CD4-positive, alpha-beta T cell treated with Interleukin-6 at 100 ng/mL for 8 hours (primary cell): ENCODE results near the gene PLA2G6.
"Not testable (repeated sequence)": the region's sequence is repeated elsewhere in the genome, so short reads cannot be mapped to it uniquely, and the experiment has no call there.

Source experiments
- DNase-seq: peaks from one replicate; pipeline ENCODE4 v3.0.0-alpha.2; 2020; ENCODE audit warnings: mixed read lengths, low spot score

Gene PLA2G6

DNA sequence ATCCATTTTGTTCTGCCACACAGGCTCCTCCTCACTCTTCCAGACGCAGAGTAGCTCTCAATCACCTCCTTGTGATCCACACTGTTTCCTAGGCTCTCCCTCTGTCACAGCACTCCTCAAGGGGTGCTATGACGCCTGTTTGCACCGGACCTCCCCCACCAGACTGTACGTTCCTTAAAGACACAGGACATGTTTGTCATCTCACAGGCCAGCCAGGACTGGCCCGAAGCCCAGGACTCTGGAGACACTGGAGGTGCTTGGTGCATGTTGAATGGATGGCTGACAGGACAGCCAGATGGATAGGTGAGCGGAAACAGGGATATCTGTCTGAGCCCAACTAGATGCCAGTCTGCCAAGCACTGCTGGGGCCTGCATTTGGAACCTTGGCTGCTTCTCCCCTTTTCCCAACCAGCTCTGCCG is 13.6 kb downstream of the PLA2G6 start:
- no peak for DNase-seq

DNA sequence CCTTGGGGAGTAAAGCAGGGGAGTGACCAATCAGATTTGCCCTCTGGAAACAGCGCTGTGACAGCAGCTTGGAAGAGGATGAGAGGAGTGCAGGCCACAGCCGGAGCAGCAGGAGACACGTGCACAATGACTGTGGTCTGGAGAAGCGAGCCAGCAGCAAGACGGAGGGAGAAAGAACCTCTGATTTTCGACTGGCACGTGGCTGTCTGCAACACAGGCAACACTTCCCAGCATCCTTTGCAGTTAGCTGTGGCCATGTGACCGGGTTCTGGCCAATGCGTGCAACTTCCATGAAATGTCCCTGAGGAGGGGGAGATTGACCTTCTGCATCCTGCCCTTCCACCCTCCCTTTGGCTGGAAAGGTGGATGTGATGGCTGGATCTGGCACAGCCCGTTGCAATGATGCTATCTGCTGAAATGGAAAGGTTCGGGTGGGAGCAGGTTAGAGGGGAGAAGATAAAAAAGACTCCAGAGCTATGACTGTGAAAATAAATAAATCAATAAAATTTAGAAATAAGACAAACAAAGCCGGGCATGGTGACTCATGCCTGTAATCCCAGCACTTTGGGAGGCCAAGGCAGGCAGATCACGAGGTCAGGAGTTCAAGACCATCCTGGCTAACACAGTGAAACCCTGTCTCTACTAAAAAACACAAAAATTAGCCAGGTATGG is 15.6 kb downstream of the PLA2G6 start:
- no peak for DNase-seq

DNA sequence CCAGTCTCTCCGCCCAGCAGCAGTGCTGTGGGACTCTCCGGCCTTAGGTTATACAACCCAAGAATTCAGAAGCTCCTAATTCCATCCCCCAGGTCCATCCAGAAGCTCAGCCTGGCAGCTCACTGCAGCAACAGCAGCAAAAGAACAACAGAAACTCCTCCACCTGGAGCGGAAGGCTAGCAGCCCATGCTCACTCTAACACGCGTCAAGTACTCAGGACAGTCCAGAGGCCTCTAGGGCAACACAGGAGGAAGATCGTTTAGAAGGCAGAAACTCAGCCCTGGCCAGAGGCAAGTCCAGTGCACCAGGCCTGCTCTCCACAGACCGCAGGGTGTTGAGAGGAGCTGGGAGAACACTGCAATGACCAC is 17.1 kb downstream of the PLA2G6 start:
- DNase-seq: no peak

DNA sequence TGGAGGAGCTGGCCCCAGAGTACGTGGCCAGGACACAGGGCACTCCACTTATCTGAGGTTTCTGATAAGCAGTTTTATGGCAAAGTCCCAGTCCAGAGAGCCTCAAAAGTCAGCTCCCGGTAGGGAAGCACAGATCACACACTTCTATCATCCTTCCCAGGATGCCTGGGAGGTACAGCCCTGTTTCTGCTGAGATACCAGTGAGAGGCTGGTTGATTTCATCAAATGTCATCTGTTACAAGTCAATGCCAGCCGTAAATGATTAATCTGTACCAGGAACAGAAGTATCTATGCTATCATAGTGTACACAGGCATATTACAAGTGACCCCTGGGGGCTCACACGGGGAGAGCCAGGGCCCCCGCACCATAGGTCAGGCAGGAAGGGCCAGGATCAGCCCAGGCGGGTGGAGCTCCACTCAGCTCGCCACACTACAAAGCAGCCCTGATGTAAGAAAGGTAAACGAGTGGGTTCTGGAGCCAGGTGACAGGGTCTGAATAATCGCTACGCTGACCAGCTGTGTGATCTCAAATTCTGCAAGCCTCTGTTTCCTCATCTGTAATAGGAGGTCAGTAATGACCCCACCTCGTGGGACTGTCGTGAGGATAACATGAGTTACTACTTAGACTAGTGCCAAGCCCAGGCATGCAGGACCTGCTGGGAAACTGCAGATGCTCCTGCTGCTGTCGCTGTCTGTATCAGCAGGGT is 17.6 kb downstream of the PLA2G6 start:
- no peak for DNase-seq

DNA sequence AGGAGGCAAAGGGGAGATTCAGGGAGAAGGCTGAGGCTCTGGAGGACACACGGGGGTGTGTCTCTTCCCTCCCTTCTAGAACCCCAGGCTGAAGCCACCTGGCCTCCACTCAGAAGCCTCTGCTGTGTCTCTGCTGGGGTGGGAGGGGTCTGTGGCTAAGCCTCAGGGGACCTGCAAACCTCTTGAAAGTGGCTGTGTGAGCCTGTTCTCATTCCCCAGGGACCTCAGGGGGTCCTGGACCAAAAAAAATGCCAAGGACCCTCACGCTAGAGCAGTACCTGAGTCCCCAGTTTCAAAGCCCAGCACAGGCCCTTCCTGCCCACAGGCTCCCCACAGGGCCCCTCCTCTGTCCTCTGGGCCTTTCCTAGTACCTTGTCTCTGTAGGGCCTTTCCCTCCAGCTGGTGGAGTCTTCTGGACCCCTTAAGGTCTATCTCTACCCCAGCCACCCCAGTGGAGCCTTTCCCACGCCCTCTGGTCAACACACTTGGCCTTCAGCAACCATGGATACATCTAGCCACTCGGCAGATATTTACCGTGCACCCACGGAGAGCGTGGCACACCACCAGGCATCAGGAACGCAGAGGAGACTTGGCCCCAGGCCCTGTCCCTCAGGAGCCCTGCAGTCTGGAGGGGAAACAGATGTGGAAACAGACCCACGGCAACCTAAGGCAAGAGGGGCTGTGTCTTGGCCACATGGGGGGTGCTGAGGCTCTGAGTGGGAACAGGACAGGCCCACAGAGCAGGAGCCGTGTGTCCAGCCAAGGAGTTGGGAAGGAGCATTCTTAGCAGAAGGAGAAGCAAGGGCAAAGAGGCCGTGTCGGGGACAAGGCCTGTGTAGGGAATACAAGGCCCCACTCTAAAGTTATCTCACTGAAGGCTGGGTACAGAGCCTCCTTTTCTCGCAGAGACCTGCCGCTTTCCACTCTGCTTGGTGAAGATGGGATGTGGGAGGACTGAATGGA is 18.5 kb downstream of the PLA2G6 start:
- no peak for DNase-seq

DNA sequence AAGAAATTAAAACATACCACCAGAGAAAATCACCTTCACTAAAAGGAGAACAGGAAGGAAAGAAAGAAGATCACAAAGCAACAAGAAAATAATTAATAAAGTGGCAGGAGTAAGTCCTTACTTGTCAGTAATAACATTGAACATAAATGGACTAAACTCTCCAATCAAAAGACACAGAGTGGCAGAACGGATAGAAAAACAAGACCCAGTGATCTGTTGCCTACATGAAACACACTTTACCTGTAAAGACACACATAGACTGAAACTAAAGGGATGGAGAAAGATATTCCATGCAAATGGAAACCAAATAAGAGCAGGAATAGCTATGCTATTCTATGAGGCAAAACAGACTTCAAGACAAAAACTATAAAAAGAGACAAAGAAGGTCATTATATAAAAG is 25.9 kb downstream of the PLA2G6 start:
- DNase-seq: no peak

DNA sequence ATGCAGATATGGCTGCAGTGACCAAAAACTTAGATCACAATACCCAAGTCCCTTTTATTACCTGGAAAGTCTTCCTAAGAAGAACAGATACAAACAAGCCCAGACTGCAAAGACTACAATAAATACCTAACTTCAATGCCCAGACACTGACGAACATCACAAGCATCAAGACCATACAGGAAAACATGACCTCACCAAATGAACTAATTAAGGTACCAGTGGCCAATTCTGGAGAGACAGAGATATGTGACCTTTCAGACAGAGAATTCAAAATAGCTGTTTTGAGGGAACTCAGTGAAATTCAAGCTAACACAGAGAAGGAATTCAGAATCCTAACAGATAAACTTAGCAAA is 27.1 kb downstream of the PLA2G6 start:
- DNase-seq: not testable (repeated sequence)

DNA sequence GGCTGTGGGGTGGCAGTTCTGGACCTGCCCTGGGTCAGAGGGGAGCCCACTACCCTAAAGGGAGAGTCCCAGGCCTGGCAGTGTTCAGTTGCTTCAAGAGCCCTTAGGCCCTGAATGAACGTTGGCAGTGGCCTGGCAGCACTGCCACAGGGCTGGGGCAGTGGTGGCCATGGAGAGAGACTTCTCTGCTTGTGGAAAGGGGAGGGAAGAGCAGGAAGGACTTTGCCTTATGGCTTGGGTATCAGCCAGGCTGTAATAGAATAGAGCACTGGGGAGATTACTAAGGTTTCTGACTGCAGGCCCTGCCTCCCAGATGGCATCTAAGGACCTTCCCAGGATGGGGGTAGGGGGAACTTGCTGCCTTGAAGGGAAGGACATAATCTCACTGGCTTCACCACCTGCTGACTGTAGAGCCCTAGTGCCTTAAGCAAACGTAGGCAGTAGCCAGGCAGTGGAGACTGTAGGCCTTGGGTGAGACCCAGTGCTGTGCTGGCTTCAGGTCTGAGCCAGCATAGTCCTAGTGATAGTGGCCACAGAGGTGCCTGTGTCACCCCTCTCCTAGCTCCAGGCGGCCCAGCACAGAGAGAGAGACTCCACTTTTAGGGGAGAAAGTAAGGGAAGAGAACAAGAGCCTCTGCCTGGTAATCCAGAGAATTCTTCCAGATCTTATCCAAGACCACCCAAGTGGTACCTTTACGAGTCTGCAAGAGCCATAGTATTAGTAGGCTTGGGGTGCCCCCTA is 27.6 kb downstream of the PLA2G6 start:
- no peak for DNase-seq

DNA sequence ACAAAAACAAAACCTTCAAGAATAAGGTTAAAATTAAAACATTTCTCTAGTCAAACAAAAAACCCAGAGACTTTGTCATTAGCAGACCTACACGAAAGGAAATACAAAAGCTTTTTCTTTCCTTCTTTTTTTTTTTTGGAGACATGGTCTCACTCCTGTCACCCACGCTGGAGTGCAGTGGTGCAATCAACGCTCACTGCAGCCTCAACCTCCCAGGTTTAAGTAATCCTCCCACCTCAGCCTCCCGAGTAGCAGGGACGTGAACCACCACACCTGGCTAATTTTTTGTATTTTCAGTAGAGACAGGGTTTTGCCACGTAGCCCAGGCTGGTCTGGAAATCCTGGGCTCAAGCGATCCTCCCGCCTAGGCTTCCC is 30.5 kb downstream of the PLA2G6 start:
- no peak for DNase-seq

DNA sequence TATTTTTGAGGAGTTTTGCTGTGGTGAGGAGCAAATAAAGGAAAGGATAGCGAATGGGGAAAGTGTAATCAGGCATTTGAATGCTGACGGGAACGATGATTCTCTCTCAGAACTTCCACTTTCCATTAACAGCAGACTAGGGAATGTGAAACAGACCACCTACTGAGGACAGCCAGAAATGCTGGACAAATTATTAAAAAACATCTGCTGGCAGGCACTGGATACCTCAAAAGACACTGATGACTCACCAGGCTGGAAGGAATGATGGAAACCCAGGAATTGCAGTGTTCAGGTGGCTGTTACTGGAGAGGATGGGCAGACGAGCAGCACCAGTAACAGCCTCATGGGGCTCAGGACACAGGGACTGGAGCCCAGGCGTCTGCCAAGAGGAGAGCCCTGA is 33.4 kb downstream of the PLA2G6 start:
- DNase-seq: no peak

DNA sequence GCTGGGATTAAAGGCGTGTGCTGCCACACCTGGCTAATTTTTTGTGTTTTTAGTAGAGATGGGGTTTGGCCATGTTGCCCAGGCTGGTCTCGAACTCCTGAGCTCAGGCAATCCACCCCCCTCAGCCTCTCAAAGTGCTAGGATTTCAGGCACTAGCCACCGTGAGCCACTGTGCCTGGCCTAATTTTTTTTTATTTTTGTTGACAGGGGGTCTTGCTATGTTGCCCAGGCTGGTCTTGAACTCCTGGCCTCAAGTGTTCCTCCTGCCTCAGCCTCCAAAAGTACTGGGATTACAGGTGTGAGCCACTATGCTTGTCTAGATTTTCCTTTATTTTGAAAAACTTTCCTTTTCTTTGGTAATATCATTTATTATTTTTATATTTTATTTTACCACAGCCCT is 35.5 kb downstream of the PLA2G6 start:
- DNase-seq: not testable (repeated sequence)

DNA sequence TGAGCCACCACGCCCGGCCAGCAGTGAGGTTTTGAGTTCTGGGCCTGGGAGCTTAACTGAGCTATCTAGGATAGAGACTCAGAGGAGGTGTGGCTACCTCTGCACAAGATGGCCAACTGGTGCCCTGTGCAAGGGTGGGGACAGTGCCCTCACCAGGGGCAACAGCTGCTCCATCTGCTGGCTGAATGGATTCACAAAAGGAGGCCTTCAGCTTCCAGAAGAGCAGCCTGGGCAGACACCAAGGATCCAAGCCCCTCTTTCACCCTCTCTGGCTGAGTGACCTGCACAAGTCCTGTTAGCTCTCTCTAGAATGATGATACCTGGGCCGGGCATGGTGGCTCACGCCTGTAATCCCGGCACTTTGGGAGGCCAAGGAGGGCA is 37.6 kb downstream of the PLA2G6 start:
- no peak for DNase-seq

DNA sequence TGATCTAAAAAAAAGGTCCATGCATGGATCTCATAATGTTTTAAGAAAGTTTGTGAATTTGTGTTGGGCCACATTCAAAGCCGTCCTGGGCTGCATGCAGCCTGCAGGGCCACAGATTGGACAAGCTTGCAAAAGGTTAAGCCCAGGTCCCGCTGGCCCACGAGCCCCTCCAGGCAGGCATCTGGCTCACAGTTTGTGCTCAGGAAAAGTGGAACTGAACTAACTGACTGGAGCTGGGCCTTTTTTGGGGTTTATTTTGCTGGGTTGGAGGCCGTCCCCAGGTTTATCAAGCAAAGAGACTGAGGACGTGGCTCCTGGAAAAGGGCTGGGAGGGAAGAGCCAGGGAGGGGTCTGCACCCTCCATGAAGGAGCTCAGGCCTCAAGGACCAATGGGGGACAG is 39.0 kb downstream of the PLA2G6 start:
- DNase-seq: no peak

DNA sequence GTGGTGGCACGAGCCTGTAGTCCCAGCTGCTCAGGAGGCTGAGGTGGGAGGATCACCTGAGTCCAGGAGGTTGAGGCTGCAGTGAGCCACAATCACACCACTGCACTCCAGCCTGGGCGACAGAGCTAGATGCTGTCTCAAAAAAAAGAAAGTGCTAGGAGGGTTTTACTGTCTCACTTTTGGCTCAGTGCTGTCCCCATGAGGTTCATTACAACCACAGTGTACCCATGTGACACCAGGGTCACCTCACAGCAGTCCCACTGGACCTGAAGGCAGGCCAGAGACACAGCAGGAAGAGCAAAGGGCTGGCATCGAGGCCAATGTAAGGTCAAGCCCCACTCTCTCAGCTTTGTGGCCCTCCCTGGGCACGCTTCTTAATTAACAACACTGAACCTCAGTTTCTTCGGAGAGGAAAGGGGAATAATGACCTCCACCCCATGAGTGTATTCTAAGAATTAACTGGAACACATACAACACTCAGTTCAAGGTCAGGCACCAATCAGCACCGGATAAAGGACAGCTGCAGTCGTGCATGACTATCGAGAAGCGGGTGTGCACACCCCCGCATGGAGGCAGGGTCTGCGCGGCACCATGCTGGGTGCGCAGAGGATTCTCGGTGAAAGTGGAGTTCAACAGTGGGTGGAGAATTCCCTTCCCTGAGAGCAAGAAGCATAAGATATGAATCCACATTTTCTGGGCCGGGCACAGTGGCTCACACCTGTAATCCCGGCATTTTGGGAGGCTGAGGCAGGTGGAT is 40.2 kb downstream of the PLA2G6 start:
- no peak for DNase-seq

DNA sequence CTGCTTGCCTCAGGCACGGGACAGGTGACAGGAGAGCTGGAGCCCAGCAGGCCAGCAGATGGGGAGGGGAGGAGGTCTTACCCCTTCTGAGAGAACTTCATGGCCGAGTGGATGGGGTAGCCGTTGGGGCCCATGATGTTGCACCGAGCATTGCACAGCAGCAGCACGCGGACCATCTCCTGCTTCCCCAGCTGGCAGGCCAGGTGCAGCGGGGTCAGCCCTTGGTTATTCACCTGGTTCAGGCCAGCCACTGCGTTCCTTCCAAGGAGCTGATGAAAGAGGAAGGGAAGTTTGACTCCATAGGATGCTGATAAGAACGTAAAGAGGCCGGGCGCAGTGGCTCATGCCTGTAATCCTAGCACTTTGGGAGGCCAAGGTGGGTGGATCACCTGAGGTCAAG is 41.7 kb downstream of the PLA2G6 start:
- no peak for DNase-seq

DNA sequence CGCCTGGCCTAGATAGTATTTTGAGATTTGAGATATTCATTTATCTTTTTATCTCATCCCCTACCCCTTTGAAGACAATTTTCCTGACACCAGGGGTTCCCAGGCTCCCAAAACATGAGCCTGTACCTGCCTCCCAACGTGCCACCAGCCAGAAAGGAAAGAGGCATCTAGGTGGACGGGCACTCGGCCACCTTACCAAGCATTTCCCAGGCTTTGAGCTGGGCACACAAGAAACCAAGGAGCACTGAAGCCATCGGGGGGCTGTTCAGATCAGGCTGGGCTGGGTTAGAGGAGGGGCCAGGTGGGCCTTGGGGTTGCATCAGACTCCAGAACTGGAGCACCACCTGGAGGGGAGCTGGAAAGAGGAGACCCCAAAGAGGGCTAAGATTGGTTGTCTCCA is 42.7 kb downstream of the PLA2G6 start:
- DNase-seq: no peak

DNA sequence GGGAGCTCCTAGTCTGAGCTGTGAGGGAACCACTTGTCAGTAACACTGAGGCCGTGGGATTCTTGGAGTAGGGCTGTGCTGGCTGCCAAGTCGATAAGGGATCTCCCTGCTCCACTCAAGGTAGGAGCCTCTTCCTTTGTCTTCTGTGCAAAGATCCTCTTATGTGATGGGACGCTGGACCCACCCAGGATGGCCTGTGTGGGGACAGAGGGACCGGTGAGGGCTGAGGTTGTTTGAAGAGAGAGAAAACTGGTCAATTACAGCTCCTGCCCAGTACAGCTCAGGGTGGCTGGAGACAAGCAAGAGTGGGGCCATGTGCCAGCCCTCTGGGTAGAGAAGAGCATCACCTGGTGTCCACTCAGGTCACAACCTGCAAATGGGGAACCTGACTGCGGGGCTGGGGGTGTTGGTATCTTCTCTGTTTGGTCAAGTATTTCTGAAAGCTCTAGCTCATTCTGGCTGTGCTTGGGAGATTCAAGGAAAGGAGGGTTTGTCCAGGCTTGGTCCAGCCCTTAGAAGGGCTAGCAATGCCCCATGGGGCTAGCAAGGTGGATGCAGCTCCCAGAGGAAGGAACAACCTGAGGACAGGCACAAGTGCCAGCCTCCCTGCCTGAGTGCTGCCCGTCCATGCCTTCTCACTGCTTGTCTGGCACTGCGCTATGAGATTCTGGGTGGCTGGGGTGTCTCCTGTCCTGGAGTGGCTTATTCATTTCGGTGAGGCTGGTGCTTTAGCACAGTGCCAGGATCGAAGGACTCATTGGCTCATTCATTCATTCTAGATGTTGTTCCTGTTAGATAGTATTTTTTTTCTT is 43.5 kb downstream of the PLA2G6 start:
- DNase-seq: no peak

DNA sequence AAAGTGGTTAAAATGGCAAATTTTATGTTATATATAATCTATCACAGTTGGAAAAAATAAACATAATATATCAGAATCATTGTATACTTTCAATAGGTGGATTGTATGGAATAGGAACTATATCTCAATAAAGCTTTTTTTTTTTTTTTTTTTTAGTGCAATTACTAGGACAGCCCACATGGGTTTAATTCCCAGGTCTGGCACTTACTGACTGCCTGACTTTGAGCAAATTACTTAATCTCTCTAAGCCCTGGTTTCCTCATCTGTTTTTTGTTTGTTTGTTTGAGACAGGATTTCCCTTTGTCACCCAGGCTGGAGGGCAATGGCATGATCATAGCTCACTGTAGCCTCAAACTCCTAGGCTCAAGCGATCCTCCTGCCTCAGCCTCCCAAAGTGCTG is 45.0 kb downstream of the PLA2G6 start:
- no peak for DNase-seq

DNA sequence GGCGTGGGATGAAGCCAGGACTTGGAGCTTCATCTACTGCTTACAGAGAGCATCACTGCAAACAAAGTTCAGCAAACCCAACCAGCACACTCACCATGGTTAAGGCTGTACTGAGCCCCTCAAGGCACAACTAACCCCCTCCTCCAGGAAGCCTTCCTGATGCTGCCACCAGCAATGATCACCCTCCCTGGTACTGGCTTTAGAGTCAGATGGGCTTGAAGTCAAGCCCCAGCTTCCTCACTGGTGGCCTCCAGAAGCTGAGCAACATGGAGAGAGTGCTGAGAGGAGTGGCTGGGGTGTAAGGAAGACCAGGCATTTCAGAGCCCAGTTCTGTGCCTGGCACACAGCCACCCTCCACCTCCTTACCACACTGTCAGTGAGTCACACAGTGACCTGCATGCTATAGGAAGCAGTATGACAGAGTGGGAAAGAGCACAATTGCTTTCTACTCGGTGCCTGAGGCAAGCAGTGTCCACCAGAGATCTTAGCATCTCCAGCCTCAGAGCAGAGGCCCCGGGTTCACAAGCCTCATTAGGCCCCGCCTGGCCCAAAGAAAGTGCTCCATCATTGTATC is 46.4 kb downstream of the PLA2G6 start:
- no peak for DNase-seq

DNA sequence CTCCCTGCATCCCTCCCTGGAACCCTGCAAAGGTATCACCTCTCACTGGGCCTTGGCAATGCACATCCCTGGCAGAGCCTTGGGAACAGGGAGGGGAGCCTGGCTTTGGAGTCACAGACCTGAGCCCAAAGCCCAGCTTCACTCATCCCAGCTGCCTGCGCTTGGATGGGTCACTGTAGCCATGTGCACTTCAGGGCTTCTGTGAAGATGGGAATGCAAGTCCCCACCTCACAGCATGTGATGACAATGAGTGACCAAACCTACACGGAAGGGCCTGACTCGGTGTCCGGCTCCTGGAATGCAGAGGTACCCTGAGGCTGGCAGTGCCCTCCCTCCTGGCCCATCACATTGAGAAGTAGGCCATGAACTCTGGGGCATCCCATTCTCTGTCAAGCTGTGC is 48.3 kb downstream of the PLA2G6 start:
- DNase-seq: no peak
